Measurements from ENCODE around the gene LZTR1.
"Not testable (repeated sequence)": the region's sequence is repeated elsewhere in the genome, so short reads cannot be mapped to it uniquely, and the experiment has no call there.

GRCh38 chr22:20939457-20940185 is 42.5 kb upstream of the LZTR1 start:
- TF ChIP-seq CTCF (IDR thresholded peaks at IDR 0.05 in 8 of 11, conservative IDR thresholded peaks at IDR 0.05 in 3 of 11); POLR2A (IDR thresholded peaks at IDR 0.05): not testable (repeated sequence)

Measured in spleen (tissue), 7 donors.